Measurements from ENCODE around the gene NHSL2. TPM values are rescaled to one million over a fixed set of nuclear protein-coding genes. Genes with fewer than 3 reads are reported as not detected.

NHSL2 gene
- total RNA-seq, 1 donor from 2014 or later, result 3.8 TPM

- DNase-seq, result no peak
- Histone ChIP-seq H3K27me3 (ENCODE audit: low read depth) (no peaks in the 10 kb centered on the region), H3K27ac (replicated peaks) (no peak overlapping the region), H3K36me3 (no peaks in the 10 kb centered on the region), H3K9me3 (replicated peaks) (no peaks in the 10 kb centered on the region), H3K4me1 (no peaks in the 10 kb centered on the region), H3K4me3 (no peak overlapping the region)
- intact Hi-C loops (cut with micrococcal nuclease), result no loop called here
- no peak for TF ChIP-seq CTCF (IDR thresholded peaks at IDR 0.05; ENCODE audit: borderline replicate concordance)
Observed at GRCh38 chrX:72031118-72031517, 120.5 kb downstream of the NHSL2 start.

- no peaks in the 10 kb centered on the region for H3K27me3 ChIP-seq (ENCODE audit: low read depth)
- no peak for DNase-seq
- TF ChIP-seq CTCF (IDR thresholded peaks at IDR 0.05; ENCODE audit: borderline replicate concordance), result no peak
- no peaks in the 10 kb centered on the region for H3K36me3 ChIP-seq
- intact Hi-C loops (cut with micrococcal nuclease), result no loop called here
- no peaks in the 10 kb centered on the region for H3K9me3 ChIP-seq (replicated peaks)
- no peak overlapping the region for H3K4me3 ChIP-seq
- H3K4me1 ChIP-seq, result no peaks in the 10 kb centered on the region
- no peak overlapping the region for H3K27ac ChIP-seq (replicated peaks)
Observed at GRCh38 chrX:72031634-72032033, 121.0 kb downstream of the NHSL2 start.

DNA sequence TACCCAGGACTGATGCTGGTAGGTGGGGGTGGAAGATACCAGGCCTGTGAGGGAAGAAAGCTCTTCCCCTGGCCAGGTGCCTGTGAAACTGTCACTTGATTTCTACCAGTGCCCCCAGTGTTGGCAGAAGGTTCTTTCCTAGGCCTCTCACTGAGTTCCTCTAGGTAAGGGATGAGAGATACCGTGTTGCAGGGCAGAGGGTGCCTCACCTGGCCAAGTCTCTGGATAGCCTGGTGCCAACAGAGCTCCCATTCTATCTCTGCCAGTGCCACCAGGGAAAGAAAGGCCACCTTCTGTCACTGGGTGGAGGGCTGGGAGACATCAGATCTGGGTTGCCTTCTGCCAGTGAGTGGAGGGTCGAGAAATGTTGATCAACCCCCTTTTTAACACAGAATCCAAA lies 127.0 kb downstream of the NHSL2 start:
- TF ChIP-seq CTCF (IDR thresholded peaks at IDR 0.05; ENCODE audit: borderline replicate concordance), result no peak
- intact Hi-C loops (cut with micrococcal nuclease), result no loop called here
- Histone ChIP-seq H3K27me3 (ENCODE audit: low read depth) (no peaks in the 10 kb centered on the region), H3K36me3 (no peaks in the 10 kb centered on the region), H3K9me3 (replicated peaks) (no peaks in the 10 kb centered on the region), H3K27ac (replicated peaks) (no peak overlapping the region), H3K4me3 (no peak overlapping the region), H3K4me1 (peaks cover 5% of the 10 kb centered on the region)
- no peak for DNase-seq

GRCh38 chrX:72038016-72038415 lies 127.4 kb downstream of the NHSL2 start:
- H3K9me3 ChIP-seq (replicated peaks), result no peaks in the 10 kb centered on the region
- peaks cover 5% of the 10 kb centered on the region for H3K4me1 ChIP-seq
- no peak for TF ChIP-seq CTCF (IDR thresholded peaks at IDR 0.05; ENCODE audit: borderline replicate concordance)
- no peak overlapping the region for H3K4me3 ChIP-seq
- intact Hi-C loops (cut with micrococcal nuclease), result no loop called here
- H3K27ac ChIP-seq (replicated peaks), result no peak overlapping the region
- no peaks in the 10 kb centered on the region for H3K27me3 ChIP-seq (ENCODE audit: low read depth)
- no peak for DNase-seq
- H3K36me3 ChIP-seq, result no peaks in the 10 kb centered on the region

DNA sequence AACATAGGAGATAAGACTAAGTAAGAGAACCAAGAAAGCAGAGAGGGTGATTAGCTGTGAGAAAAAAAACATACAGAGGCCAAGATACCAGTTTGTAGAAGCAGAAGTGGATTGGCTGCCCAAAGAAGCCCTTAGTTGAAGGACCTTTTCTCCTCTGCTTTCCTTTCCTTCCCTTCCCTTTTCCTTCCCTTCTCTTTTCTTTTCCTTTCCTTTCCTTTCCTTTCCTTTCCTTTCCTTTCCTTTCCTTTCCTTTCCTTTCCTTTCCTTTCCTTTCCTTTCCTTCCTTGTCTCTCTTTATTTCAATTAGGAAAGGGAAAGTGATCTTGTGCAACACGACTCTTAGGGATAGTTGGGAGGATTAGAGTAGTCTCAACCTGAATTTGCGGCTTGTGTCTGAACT lies 128.2 kb downstream of the NHSL2 start:
- intact Hi-C loops (cut with micrococcal nuclease), result no loop called here
- H3K4me1 ChIP-seq, result peaks cover 5% of the 10 kb centered on the region
- H3K4me3 ChIP-seq, result no peak overlapping the region
- H3K27ac ChIP-seq (replicated peaks), result no peak overlapping the region
- DNase-seq, result no peak
- no peaks in the 10 kb centered on the region for H3K9me3 ChIP-seq (replicated peaks)
- TF ChIP-seq CTCF (IDR thresholded peaks at IDR 0.05; ENCODE audit: borderline replicate concordance), result no peak
- no peaks in the 10 kb centered on the region for H3K36me3 ChIP-seq
- no peaks in the 10 kb centered on the region for H3K27me3 ChIP-seq (ENCODE audit: low read depth)

DNA sequence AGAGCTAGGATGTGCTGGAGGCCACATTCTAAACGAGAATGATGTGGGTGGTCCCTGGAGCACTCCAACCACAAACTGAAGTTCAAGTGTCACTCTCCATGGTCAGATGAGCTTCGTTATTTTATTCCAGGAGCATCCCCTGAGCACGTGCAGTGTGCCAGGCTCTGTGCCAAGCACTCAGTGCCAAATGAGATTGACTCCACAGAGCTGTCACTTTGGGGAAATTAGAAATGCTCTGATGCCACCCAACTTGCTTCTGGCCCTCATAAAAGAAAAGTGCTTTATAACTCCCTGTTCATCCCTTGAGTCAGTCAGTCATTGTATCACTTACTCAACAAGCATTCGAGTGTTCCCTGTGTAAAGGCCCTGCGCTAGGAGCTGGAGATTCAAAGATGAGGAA lies 129.9 kb downstream of the NHSL2 start:
- no peak overlapping the region for H3K27ac ChIP-seq (replicated peaks)

More for the DNA sequence above, 129.9 kb downstream of the NHSL2 start:
- no peaks in the 10 kb centered on the region for H3K27me3 ChIP-seq (ENCODE audit: low read depth)
- H3K4me1 ChIP-seq, result peaks cover 10% of the 10 kb centered on the region
- H3K9me3 ChIP-seq (replicated peaks), result no peaks in the 10 kb centered on the region
- intact Hi-C loops (cut with micrococcal nuclease), result no loop called here
- TF ChIP-seq CTCF (IDR thresholded peaks at IDR 0.05; ENCODE audit: borderline replicate concordance), result no peak
- H3K4me3 ChIP-seq, result no peak overlapping the region
- no peak for DNase-seq
- no peaks in the 10 kb centered on the region for H3K36me3 ChIP-seq

Measured in left ventricle myocardium inferior (tissue), 1 donor.